ENCODE results near the gene THOC5. TPM values are rescaled to one million over a fixed set of nuclear protein-coding genes. Genes with fewer than 3 reads are reported as not detected.
A peak's percentile ranks its signal among the peaks of the same experiment; 100 is the strongest.

THOC5 gene
- total and polyA plus RNA-seq, 7 donors: 33.8 to 56.0 (median 45.8) TPM

GRCh38 chr22:29457730-29458129 is 95.8 kb downstream of the THOC5 start:
- ATAC-seq: peak in 3 of 4 donors; percentile 53 to 79 (median 64)
- no peaks in the 10 kb centered on the region for H3K9me3 ChIP-seq
- no peak for DNase-seq
- intact Hi-C loops (cut with DNase I): no loop called here
- H3K36me3 ChIP-seq (ENCODE audit: insufficient read depth in 1 of 2, low read depth in 1 of 2): no peaks in the 10 kb centered on the region
- TF ChIP-seq CTCF (IDR thresholded peaks at IDR 0.05): no peak
- no peaks in the 10 kb centered on the region for H3K4me1 ChIP-seq
- H3K27me3 ChIP-seq (ENCODE audit: insufficient read depth in 3 of 3, low read length in 2 of 3): no peaks in the 10 kb centered on the region
- no peak overlapping the region for H3K4me3 ChIP-seq
- 30 to 33% (median 31%) methylated on average over 4 of the region's 4 CpGs for WGBS, 3 donors
- H3K27ac ChIP-seq: no peak overlapping the region

GRCh38 chr22:29456211-29456671 is 97.3 kb downstream of the THOC5 start:
- no peak for ATAC-seq

More at GRCh38 chr22:29456211-29456671, 97.3 kb downstream of the THOC5 start:
- H3K4me1 ChIP-seq: no peaks in the 10 kb centered on the region
- intact Hi-C loops (cut with DNase I): no loop called here
- no peaks in the 10 kb centered on the region for H3K36me3 ChIP-seq (ENCODE audit: insufficient read depth in 1 of 2, low read depth in 1 of 2)
- H3K9me3 ChIP-seq: no peaks in the 10 kb centered on the region
- no peak overlapping the region for H3K27ac ChIP-seq
- no peak for TF ChIP-seq CTCF (IDR thresholded peaks at IDR 0.05)
- no peak for DNase-seq
- H3K4me3 ChIP-seq: no peak overlapping the region
- no peaks in the 10 kb centered on the region for H3K27me3 ChIP-seq (ENCODE audit: insufficient read depth in 3 of 3, low read length in 2 of 3)
- WGBS, 3 donors: 57 to 63% (median 57%) methylated on average over 9 of the region's 9 CpGs

Other genes with a start within 250 kb of the THOC5 start
- 1 to 10 TPM; 4.6 to 7.1 (median 5.7) TPM for gene GAS2L1, start 247.1 kb downstream of the THOC5 start, total RNA-seq
- 10 to 100 TPM in 1 of 3 donors, 1 to 10 TPM in 2; 5.0 to 19.8 (median 5.1) TPM for gene GAS2L1, start 247.1 kb downstream of the THOC5 start, polyA plus RNA-seq
- gene RASL10A, start 238.1 kb downstream of the THOC5 start, total RNA-seq: 1 to 10 TPM in 2 of 4 donors, under 1 TPM in 2; 0.61 to 1.2 (median 0.95) TPM
- gene RASL10A, start 238.1 kb downstream of the THOC5 start, polyA plus RNA-seq: 1 to 10 TPM in 1 of 3 donors, under 1 TPM in 2; 0.32 to 3.3 (median 0.80) TPM
- 10 to 100 TPM; 26.8 to 35.3 (median 31.1) TPM for gene AP1B1, start 165.2 kb downstream of the THOC5 start, total RNA-seq
- 10 to 100 TPM; 17.5 to 32.4 (median 30.6) TPM for gene AP1B1, start 165.2 kb downstream of the THOC5 start, polyA plus RNA-seq
- gene RFPL1, start 115.2 kb downstream of the THOC5 start, total RNA-seq: not detected
- not detected for gene RFPL1, start 115.2 kb downstream of the THOC5 start, polyA plus RNA-seq
- gene NEFH, start 73.5 kb downstream of the THOC5 start, total RNA-seq: under 1 TPM; 0.08 to 0.54 (median 0.28) TPM
- under 1 TPM; 0.06 to 0.18 (median 0.14) TPM for gene NEFH, start 73.5 kb downstream of the THOC5 start, polyA plus RNA-seq
- 1 to 10 TPM; 2.1 to 8.3 (median 3.0) TPM for gene NIPSNAP1, start 27.4 kb upstream of the THOC5 start, total RNA-seq
- 1 to 10 TPM; 1.2 to 2.0 (median 1.3) TPM for gene NIPSNAP1, start 27.4 kb upstream of the THOC5 start, polyA plus RNA-seq
- 10 to 100 TPM; 43.2 to 59.7 (median 46.7) TPM for gene NF2, start 49.9 kb upstream of the THOC5 start, total RNA-seq
- 10 to 100 TPM; 12.8 to 33.7 (median 19.3) TPM for gene NF2, start 49.9 kb upstream of the THOC5 start, polyA plus RNA-seq
- gene CABP7, start 166.2 kb upstream of the THOC5 start, total RNA-seq: not detected
- gene CABP7, start 166.2 kb upstream of the THOC5 start, polyA plus RNA-seq: under 1 TPM; 0.03 to 0.07 (median 0.04) TPM
- gene ZMAT5, start 213.2 kb upstream of the THOC5 start, total RNA-seq: 10 to 100 TPM; 12.1 to 32.0 (median 21.8) TPM
- gene ZMAT5, start 213.2 kb upstream of the THOC5 start, polyA plus RNA-seq: 10 to 100 TPM; 27.6 to 46.1 (median 38.0) TPM
- 100 to 1,000 TPM; 247 to 422 (median 337) TPM for gene UQCR10, start 213.6 kb upstream of the THOC5 start, total RNA-seq
- 100 to 1,000 TPM; 411 to 533 (median 483) TPM for gene UQCR10, start 213.6 kb upstream of the THOC5 start, polyA plus RNA-seq